CD8-positive, alpha-beta memory T cell (primary cell): Measurements from ENCODE around the gene MYLK4. TPM values are rescaled to one million over a fixed set of nuclear protein-coding genes. Genes with fewer than 3 reads are reported as not detected.

Source experiments
- CTCF ChIA-PET: fragments of 350-600 bp; sonication (Branson Sonifier 250); formaldehyde crosslinking; loops from one replicate; lab custom pipeline; 2021; ENCODE audit warnings: antibody characterized with exemption; lab: Charles Lee
- POLR2A ChIA-PET: fragments of 350-600 bp; sonication (Branson Sonifier 250); formaldehyde crosslinking; loops from one replicate; lab custom pipeline; 2021; ENCODE audit warnings: antibody characterized with exemption; lab: Charles Lee
- DNase-seq, 5 donors: peaks; one replicate each; pipeline versions ENCODE4 v3.0.0 to v3.0.0-alpha.2; 2020 to 2022; ENCODE audit warnings: mixed read lengths in 1 of 5
- H3K27ac ChIP-seq: one replicate; pipeline ENCODE4 v1.7.0; 2013; ENCODE audit warnings: low read depth, mild to moderate bottlenecking, low read length, moderate library complexity
- H3K27me3 ChIP-seq: 2 replicates; pipeline ENCODE4 v1.7.0; 2013; ENCODE audit warnings: low read length, mild to moderate bottlenecking; ENCODE audit not compliant: insufficient read depth, poor library complexity, severe bottlenecking
- H3K36me3 ChIP-seq: 2 replicates; pipeline ENCODE4 v1.7.0; 2013; ENCODE audit warnings: mild to moderate bottlenecking, low read length, moderate library complexity; ENCODE audit not compliant: insufficient read depth
- H3K4me1 ChIP-seq: 2 replicates; pipeline ENCODE4 v1.7.0; 2013; ENCODE audit warnings: mild to moderate bottlenecking, low read length, moderate library complexity; ENCODE audit not compliant: insufficient read depth
- H3K4me3 ChIP-seq: 2 replicates; pipeline ENCODE4 v1.7.0; 2013; ENCODE audit warnings: mild to moderate bottlenecking, low read length
- H3K9me3 ChIP-seq: 2 replicates; pipeline ENCODE4 v1.7.0; 2013; ENCODE audit warnings: mild to moderate bottlenecking, low read length
- H3K27ac Mint-ChIP-seq, 8 donors: one replicate each; pipeline ENCODE4 v1.8.0; 2020 to 2021; ENCODE audit warnings: mixed read lengths in 8 of 8, mild to moderate bottlenecking in 6 of 8, inconsistent platforms in 3 of 8, moderate library complexity in 3 of 8
- H3K27me3 Mint-ChIP-seq, 2 donors: one replicate each; pipeline ENCODE4 v1.8.0; 2020 to 2021; ENCODE audit warnings: mixed read lengths in 2 of 2, mild to moderate bottlenecking in 1 of 2, moderate library complexity in 1 of 2
- H3K36me3 Mint-ChIP-seq, 3 donors: one replicate each; pipeline ENCODE4 v1.8.0; 2020 to 2021; ENCODE audit warnings: mixed read lengths in 3 of 3, inconsistent platforms in 1 of 3, mild to moderate bottlenecking in 1 of 3
- H3K4me1 Mint-ChIP-seq, 3 donors: one replicate each; pipeline ENCODE4 v1.8.0; 2020 to 2021; ENCODE audit warnings: mixed read lengths in 3 of 3, inconsistent platforms in 1 of 3, mild to moderate bottlenecking in 1 of 3
- H3K4me3 Mint-ChIP-seq, 7 donors: one replicate each; pipeline ENCODE4 v1.8.0; 2020 to 2021; ENCODE audit warnings: mixed read lengths in 7 of 7, mild to moderate bottlenecking in 6 of 7, moderate library complexity in 4 of 7, inconsistent platforms in 2 of 7
- H3K9me3 Mint-ChIP-seq, 5 donors: one replicate each; pipeline ENCODE4 v1.8.0; 2020 to 2022; ENCODE audit warnings: mixed read lengths in 5 of 5, mild to moderate bottlenecking in 3 of 5, moderate library complexity in 2 of 5, inconsistent platforms in 1 of 5
- polyA plus RNA-seq: library from polyadenylated mRNA; unstranded; fragments of 300-500 nt; fragmentation: Illumina TruSeq; gene quantifications from one replicate; pipeline ENCODE4 v1.2.3, GENCODE V29; 2021
- total RNA-seq, 2 experiments: library from RNA; stranded (reverse); gene quantifications; one replicate each; pipeline ENCODE4 v1.2.3, GENCODE V29; 2021

MYLK4 gene
- total RNA-seq (under 1 TPM; 0.22 to 0.24 TPM), polyA plus RNA-seq (0.24 TPM)

DNA sequence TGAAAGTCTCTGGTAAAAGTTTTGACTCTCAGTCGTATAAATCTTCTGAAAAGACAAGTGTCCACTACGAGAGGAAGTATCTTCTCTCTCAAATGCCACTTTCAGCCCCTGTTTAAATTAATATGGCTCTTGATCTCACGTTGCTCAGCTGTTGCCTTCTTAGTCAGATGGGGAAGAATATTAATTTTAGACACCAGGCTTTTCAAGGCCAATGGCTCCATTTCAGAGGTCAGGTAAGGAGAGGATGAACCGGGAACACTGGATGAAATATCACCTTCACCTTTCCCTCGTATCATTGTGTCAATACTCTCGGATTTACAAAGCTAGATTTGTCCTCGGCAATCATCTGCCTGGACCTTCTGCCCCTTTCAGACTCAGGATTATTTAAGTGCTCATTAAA is at the start of gene MYLK4:
TSS of gene MYLK4 (minus strand) at position 91 of the 400 bp plus-strand sequence. CDS start 1,628 bp downstream, outside the sequence.
- Histone ChIP-seq H3K9me3 (no peaks in the 10 kb centered on the region), H3K4me3 (no peak within 1 kb of the TSS), H3K4me1 (no peaks in the 10 kb centered on the region), H3K27ac (no peak within 1 kb of the TSS), H3K36me3 (no peaks in the 10 kb centered on the region), H3K27me3 (no peaks in the 10 kb centered on the region)
- Mint-ChIP-seq H3K27me3 (peaks cover 8 to 35% of the 10 kb centered on the region in 2 donors), H3K9me3 (no peaks in the 10 kb centered on the region), H3K4me1 (peaks cover 5 to 8% (median 8%) of the 10 kb centered on the region in 3 donors), H3K27ac (no peak within 1 kb of the TSS), H3K4me3 (no peak within 1 kb of the TSS), H3K36me3 (no peaks in the 10 kb centered on the region)
- no peak for DNase-seq
- ChIA-PET CTCF (interaction anchor here (0.9 to 3.6 kb wide), 9 partner anchors 8 to 1155 kb away, joined by 3 to 31 read pairs (median 7); partner anchors contain the start of gene WRNIP1), POLR2A (no interaction called here)

DNA sequence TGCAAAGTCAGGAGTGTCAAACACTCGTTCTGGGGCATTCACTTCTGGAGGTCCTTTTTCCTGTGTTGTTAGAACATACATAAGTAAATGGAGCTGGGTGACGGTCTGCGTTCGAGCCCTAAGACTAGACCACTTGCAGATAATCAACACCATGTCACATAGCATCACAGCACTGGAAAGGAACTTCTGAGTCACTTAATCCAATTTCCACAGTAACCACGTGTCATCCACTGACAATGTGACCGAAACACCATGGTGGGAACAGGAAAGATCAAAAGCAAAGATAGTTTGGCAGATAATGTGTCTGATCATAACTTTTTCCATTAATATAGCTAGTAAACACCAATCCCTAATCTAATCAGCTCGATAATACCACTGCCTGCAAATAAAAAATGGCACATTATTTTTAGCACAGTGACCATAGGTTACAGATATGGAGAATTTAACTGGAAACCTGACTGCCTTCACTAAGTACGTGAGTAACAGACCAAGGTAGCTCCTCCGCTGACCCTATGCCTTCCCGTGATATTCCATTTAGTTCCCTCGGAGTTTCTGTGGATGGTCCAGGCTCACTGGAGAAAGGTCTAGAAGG is 49.3 kb upstream of the MYLK4 start:
- Histone ChIP-seq H3K4me3 (no peak overlapping the region), H3K4me1 (no peaks in the 10 kb centered on the region), H3K27ac (peak overlapping the region; percentile 17), H3K36me3 (no peaks in the 10 kb centered on the region), H3K27me3 (no peaks in the 10 kb centered on the region), H3K9me3 (no peaks in the 10 kb centered on the region)
- DNase-seq: no peak
- ChIA-PET POLR2A (interaction anchor here (1.0 kb wide), 1 partner anchor 10 kb away, joined by 3 read pairs; no protein-coding TSS in a partner anchor), CTCF (no interaction called here)
- Mint-ChIP-seq H3K27me3 (no peaks in the 10 kb centered on the region), H3K4me1 (peaks cover 11 to 16% (median 11%) of the 10 kb centered on the region in 3 donors), H3K9me3 (no peaks in the 10 kb centered on the region), H3K36me3 (peaks cover 0 to 3% (median 2%) of the 10 kb centered on the region in 3 donors), H3K27ac (peak overlapping the region in 2 of 8 donors; percentile 68 to 93), H3K4me3 (no peak overlapping the region)

DNA sequence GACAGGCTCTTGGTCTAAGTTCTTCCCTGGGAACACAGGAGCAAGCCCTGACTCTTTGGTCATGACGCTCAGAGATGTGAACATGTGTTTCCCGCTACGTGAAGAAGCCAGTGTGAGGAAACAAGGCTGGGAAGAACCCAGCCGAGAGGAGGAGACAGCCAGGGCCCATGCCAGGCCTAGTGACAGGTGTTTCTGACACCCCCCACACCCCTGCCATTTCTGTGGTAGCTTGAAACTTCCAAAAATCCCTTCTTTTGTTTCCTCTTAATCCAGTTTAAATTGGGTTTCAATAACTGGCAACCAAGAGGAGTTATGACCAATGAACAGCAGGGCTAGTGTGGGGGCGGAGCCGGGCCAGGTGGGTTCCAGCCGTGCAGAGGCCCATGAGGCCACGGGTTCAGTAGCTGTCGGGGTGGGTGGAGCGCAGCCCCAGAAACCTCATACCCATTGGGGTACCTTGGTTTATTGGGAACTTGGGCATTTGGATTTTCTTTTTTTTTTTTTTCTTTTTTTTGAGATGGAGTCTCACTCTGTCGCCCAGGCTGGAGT is 47.9 kb upstream of the MYLK4 start:
- Mint-ChIP-seq H3K27me3 (no peaks in the 10 kb centered on the region), H3K4me1 (peaks cover 18 to 24% (median 21%) of the 10 kb centered on the region in 3 donors), H3K4me3 (no peak overlapping the region), H3K9me3 (no peaks in the 10 kb centered on the region), H3K36me3 (peaks cover 0 to 3% (median 2%) of the 10 kb centered on the region in 3 donors), H3K27ac (no peak overlapping the region)
- no peak overlapping the region for H3K27ac ChIP-seq
- ChIA-PET CTCF (interaction anchor here (0.6 to 1.4 kb wide), 3 partner anchors 9 to 43 kb away, joined by 3 to 5 read pairs (median 3); partner anchors contain the start of gene SERPINB1), POLR2A (no interaction called here)
- no peak for DNase-seq
- no peaks in the 10 kb centered on the region for H3K27me3 ChIP-seq
- no peaks in the 10 kb centered on the region for H3K9me3 ChIP-seq
- no peak overlapping the region for H3K4me3 ChIP-seq
- H3K36me3 ChIP-seq: no peaks in the 10 kb centered on the region
- H3K4me1 ChIP-seq: peaks cover 4% of the 10 kb centered on the region

DNA sequence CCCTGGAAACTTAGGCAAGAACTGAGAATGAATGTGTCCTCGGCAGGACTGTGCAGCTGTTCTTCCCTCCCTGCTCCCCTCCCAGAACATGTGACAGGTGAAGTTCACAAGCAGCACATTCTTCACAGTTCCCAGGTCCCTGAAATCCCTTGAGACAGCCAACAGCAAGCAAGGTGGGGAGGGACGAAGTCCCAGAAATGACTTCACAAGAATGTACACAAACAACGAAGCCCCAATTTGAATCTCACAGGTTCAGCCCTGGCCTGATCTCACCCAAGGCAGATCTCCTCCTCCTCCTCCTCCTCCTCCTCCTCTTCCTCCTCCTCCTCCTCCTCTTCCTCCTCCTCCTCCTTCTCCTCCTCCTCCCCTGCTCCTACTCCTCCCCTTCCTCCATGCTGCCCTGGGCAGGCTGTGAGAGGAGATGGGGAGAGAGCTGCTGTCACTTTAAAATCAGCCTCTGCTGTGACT is 46.9 kb upstream of the MYLK4 start:
- Histone ChIP-seq H3K4me1 (peaks cover 14% of the 10 kb centered on the region), H3K36me3 (no peaks in the 10 kb centered on the region), H3K27me3 (no peaks in the 10 kb centered on the region), H3K4me3 (no peak overlapping the region), H3K9me3 (no peaks in the 10 kb centered on the region), H3K27ac (no peak overlapping the region)
- H3K27ac Mint-ChIP-seq: peak overlapping the region in 3 of 8 donors; percentile 12 to 73 (median 70)
- DNase-seq: no peak
- no peak overlapping the region for H3K4me3 Mint-ChIP-seq
- H3K36me3 Mint-ChIP-seq: peaks cover 0 to 3% (median 2%) of the 10 kb centered on the region in 3 donors
- peaks cover 29 to 35% (median 31%) of the 10 kb centered on the region in 3 donors for H3K4me1 Mint-ChIP-seq
- ChIA-PET CTCF (interaction anchor here (1.4 kb wide), 1 partner anchor 44 kb away, joined by 5 read pairs; the partner anchor contains the start of gene SERPINB1), POLR2A (no interaction called here)
- H3K9me3 Mint-ChIP-seq: no peaks in the 10 kb centered on the region
- H3K27me3 Mint-ChIP-seq: no peaks in the 10 kb centered on the region

DNA sequence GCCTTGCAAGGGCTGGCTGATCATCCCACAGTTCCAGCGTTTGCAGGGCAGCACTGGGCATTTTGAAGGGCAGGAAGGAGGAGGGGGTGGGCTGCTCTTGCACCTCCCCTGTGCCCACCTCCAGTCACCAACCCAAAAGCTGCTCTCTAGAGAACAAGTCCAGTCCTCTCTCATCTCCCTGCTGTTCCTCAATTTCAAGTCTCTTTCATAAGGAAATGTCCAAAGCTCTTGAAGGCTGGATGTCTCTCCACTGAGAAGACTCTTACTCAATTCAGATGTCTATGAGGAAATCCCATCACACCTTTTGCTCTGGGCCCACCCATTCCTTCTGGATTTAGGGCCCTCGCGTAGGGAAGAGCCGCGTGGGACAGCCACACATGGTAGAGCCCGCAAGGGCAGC is 46.1 kb upstream of the MYLK4 start:
- Histone ChIP-seq H3K4me1 (peaks cover 19% of the 10 kb centered on the region), H3K4me3 (no peak overlapping the region), H3K36me3 (no peaks in the 10 kb centered on the region), H3K9me3 (no peaks in the 10 kb centered on the region), H3K27me3 (no peaks in the 10 kb centered on the region), H3K27ac (no peak overlapping the region)
- no peaks in the 10 kb centered on the region for H3K27me3 Mint-ChIP-seq
- ChIA-PET CTCF (no interaction called here), POLR2A (no interaction called here)
- H3K4me1 Mint-ChIP-seq: peaks cover 31 to 40% (median 37%) of the 10 kb centered on the region in 3 donors
- H3K9me3 Mint-ChIP-seq: no peaks in the 10 kb centered on the region
- H3K36me3 Mint-ChIP-seq: peaks cover 0 to 3% (median 2%) of the 10 kb centered on the region in 3 donors
- no peak for DNase-seq
- H3K27ac Mint-ChIP-seq: peak overlapping the region in 1 of 8 donors; percentile 47
- H3K4me3 Mint-ChIP-seq: peak overlapping the region in 1 of 7 donors; percentile 23

DNA sequence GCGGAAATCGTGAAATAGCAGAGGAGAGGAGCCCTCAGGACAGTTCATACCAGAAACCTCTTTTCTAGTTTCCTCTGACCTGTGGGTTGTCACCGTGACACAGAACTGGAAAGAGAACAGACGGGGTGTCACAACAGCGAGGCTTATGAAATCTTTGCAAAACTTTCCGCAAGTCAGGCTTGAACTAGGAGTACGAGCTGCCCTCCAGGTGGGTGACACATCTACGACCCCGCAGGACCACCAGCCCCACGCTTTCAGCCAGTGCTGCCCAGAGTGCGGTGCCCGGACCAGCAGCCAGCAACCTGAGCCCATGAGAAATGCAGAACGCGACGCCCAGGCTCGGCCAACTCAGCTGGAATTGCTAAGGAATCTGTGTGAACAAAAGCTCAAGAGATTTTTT is 45.2 kb upstream of the MYLK4 start:
- Histone ChIP-seq H3K4me3 (no peak overlapping the region), H3K27me3 (no peaks in the 10 kb centered on the region), H3K36me3 (no peaks in the 10 kb centered on the region), H3K27ac (no peak overlapping the region), H3K4me1 (peaks cover 23% of the 10 kb centered on the region), H3K9me3 (no peaks in the 10 kb centered on the region)
- Mint-ChIP-seq H3K9me3 (no peaks in the 10 kb centered on the region), H3K4me3 (peak overlapping the region in 1 of 7 donors; percentile 56), H3K27ac (peak overlapping the region in 2 of 8 donors; percentile 24 to 61), H3K27me3 (no peaks in the 10 kb centered on the region), H3K4me1 (peaks cover 36 to 48% (median 45%) of the 10 kb centered on the region in 3 donors), H3K36me3 (peaks cover 0 to 5% (median 3%) of the 10 kb centered on the region in 3 donors)
- ChIA-PET POLR2A (no interaction called here), CTCF (interaction anchor here (0.9 kb wide), 1 partner anchor 16 kb away, joined by 3 read pairs; no protein-coding TSS in a partner anchor)
- DNase-seq: no peak

DNA sequence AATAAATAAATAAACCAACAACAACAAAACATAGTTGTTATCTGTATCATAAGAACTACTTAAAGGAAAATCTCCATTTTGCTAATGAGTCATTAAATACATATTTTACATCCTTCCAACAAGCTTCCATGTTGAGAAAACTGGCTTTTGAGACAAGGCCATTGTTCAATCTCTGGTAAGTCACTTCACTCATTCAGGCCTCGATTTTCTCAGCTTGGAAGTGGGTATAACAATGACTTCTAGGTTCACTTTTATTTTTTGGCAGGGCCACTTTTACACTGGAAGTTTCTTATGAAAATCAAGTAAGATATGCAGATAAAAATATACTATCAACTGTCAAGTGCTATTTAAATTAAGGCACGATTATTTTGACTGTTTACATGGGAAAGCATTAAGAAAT is 44.4 kb upstream of the MYLK4 start:
- H3K36me3 Mint-ChIP-seq: peaks cover 0 to 5% (median 3%) of the 10 kb centered on the region in 3 donors
- H3K4me3 Mint-ChIP-seq: no peak overlapping the region
- H3K27ac Mint-ChIP-seq: no peak overlapping the region
- Histone ChIP-seq H3K36me3 (no peaks in the 10 kb centered on the region), H3K9me3 (no peaks in the 10 kb centered on the region), H3K4me3 (no peak overlapping the region), H3K27me3 (no peaks in the 10 kb centered on the region), H3K4me1 (peaks cover 23% of the 10 kb centered on the region), H3K27ac (no peak overlapping the region)
- ChIA-PET POLR2A (no interaction called here), CTCF (no interaction called here)
- H3K27me3 Mint-ChIP-seq: no peaks in the 10 kb centered on the region
- no peaks in the 10 kb centered on the region for H3K9me3 Mint-ChIP-seq
- H3K4me1 Mint-ChIP-seq: peaks cover 39 to 47% (median 45%) of the 10 kb centered on the region in 3 donors
- no peak for DNase-seq
